GM19395 (cell line): Measurements from ENCODE around the gene FIGNL2.

Experiments
- ATAC-seq: cut with Tn5 transposase; IDR thresholded peaks from one replicate; pipeline ENCODE4 v1.9.1; 2021; ENCODE audit warnings: mild to moderate bottlenecking, moderate library complexity; ENCODE audit not compliant: unreplicated experiment

FIGNL2 gene

DNA sequence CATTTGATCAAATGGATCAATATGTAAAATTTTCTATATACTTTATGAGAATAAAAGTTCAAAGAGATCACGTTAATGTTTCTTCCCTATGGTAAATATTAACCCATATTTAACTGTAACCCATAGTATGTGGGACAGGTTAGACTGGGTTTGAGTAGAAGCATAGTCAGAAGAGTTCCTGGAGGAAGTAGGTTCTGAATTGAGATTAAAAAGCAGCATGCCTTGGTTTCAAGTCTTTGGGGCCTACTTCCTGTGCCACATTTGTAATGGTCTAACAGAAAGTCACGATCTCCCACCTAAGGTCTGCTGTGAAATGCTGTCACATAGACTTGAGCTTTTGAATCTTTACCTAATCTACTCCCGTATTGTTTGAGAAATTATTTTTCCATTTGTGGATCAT is 63.8 kb downstream of the FIGNL2 start:
- no peak for ATAC-seq

DNA sequence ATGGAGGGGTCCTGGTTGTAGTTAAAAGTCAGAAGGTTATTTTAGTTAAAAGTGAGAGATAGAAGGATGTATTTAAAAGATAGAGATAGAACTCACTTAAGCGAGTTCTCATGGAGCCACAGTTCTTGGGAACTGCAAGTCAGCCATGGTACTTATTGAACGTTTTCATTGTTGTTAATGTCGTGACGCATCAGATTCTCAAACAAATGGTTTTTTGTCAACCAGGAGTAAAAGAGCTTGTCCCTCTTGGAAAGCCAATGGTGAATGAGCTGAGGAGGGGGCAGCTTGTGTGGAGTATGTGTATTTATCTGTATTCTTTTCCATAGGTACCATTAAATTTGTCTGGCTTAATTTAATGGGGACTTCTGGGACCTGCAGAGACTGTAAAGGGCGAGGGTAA is 68.6 kb downstream of the FIGNL2 start:
- no peak for ATAC-seq

DNA sequence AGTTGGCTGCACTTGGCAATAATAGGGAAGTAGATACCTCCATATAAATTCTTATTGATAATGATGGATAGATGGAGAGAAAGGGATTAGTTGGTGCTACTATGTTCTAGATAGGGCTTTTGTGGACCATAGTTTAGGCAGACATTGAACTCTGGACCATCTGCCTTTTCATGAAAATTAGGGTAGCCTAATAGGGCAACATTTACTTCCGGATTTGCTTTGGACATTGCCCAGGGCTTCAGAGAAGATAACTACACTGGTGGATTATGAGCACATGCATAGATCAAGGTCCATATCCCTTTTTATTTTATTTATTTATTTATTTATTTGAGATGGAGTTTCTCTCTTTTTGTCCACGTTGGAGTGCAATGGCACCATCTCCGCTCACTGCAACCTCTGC is 70.5 kb downstream of the FIGNL2 start:
- no peak for ATAC-seq

GRCh38 chr12:51777457-51777856 is 71.1 kb downstream of the FIGNL2 start:
- ATAC-seq, result no peak

DNA sequence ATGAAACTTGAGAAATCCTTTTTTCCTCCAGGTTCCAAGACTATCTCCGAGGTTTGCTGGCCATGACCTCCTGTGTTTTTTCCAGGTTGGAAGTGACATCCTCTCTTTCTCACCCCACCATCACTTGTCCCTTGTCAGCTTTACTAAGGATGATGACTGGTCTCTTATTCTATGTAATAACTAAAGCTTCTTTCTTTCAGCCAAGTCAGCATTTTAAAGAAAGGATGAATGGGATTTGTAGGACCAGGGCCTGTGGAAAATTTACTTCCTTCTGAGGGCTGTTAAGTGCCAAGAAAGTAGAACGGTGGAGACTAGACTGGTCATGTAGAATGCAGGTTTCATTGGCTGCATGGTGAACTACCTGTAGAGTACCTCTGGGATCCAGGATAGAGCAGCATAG is 73.6 kb downstream of the FIGNL2 start:
- ATAC-seq, result no peak

DNA sequence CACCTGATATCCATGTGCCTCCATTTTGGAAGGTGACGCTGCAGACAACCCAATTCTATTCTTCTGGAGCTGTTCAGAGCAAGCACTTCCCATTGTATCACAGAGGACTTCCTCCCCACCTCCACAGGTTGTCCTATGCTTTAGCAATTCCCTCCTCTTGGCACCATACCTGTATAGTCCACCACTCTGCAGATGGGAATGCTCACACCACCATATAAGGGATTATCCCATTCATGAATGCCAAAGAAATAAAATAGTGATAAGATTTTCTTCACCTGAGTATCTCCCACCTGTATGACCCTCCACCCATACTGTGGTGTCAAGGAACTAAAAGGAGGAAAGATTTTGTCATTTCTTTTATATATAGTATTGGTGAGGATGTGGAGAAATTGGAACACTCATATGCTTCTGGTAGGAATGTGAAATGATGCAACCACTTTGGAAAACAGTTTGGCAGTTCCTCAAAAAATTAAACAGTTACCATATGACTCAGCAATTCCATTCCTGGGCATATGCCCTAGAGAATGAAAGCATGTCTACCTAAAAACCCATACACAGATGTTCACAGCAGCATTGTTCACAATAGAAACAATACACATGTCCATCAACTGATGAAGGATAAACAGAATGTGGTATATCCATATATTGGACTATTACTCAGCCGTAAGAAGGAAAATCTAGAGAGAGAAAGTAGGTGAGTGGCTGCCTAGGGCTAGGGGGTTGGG is 75.2 kb downstream of the FIGNL2 start:
- no peak for ATAC-seq

DNA sequence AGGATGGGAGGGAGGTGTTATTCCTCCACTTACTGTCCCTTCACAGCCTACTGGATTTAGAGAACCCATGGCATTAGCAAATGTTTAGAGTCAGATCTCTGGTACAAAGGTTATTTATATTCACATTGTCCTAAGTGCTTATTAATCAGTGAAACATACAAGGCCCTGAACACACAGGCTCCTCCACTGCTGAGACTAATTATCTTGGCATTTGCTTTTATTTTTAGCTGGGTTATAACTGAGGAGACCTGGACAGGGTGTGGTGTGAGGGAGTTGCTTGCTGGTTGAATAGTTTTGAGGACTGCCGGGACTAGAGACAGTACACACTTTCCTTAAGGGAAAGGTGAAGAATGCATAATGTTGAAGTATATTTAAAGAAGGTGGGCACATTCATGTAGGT is 77.5 kb downstream of the FIGNL2 start:
- ATAC-seq, result no peak
